GM18508 (cell line): ENCODE data around the gene RPA3.
"Not testable (repeated sequence)": the region's sequence is repeated elsewhere in the genome, so short reads cannot be mapped to it uniquely, and the experiment has no call there.

Source experiments
- ATAC-seq: cut with Tn5 transposase; IDR thresholded peaks from one replicate; pipeline ENCODE4 v1.9.1; 2021; ENCODE audit warnings: moderate number of reproducible peaks; ENCODE audit not compliant: insufficient read depth, unreplicated experiment

The RPA3 gene

DNA sequence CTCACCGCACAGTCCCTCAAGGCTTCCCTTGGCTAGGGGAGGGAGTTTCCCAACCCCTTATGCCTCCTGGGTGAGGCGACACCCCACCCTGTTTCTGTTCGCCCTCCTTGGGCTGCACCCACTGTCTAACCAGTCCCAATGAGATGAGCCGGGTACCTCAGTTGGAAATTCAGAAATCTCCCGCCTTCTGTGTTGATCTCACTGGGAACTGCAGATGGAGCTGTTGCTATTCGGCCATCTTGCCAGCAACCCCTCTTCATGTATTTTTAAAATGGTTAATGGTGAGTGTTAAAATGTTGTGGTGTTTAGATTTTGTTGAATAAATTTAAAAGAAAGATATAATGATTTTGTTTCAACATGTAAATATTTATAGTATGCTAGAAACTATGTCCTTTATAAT lies 55.9 kb downstream of the RPA3 start:
- no peak for ATAC-seq

DNA sequence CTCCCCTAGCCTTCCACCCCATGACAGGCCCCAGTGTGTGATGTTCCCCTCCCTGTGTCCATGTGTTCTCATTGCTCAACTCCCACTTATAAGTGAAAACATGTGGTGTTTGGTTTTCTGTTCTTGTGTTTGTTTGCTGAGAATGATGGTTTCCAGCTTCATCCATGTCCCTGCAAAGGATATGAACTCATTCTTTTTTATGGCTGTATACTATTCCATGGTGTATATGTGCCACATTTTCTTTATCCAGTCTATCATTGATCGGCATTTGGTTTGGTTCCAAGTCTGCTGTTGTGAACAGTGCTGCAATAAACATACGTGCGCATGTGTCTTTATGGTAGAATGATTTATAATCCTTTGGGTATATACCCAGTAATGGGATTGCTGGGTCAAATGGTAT lies 61.9 kb downstream of the RPA3 start:
- not testable (repeated sequence) for ATAC-seq

DNA sequence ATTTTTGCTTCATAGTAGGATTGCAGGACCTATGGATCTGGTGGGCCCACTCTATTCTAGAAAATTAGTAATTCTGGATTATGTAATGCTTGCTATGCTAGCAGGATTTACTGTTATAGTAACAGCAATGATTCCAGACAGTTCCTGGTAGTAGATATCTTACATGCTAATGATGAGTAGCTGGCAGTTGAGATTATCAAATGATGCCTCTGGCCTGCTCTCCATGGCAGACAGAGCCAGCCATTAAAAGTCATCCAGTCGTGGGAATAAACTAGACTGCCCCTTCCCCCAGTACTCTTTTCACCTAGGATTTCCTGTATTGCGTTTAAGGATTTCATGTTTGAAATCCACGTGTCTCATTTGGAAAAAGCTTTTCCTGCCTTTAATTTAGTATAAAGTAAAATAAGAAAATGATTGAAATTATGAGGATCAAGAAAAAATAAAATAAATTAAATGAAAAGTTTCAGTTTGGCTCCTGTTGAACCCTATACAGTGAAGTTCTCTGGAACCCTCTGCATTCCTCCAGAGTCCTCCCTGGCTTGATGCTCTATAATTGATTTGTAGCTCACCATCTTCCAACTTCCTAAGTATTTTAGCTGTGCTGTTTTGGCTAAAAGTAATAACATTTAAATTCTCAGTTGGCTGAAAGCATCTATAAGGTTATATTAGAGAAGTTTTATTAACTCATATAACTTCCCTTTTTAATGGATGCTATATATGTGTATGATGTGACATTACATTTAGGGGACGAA lies 63.3 kb downstream of the RPA3 start:
- ATAC-seq = no peak

DNA sequence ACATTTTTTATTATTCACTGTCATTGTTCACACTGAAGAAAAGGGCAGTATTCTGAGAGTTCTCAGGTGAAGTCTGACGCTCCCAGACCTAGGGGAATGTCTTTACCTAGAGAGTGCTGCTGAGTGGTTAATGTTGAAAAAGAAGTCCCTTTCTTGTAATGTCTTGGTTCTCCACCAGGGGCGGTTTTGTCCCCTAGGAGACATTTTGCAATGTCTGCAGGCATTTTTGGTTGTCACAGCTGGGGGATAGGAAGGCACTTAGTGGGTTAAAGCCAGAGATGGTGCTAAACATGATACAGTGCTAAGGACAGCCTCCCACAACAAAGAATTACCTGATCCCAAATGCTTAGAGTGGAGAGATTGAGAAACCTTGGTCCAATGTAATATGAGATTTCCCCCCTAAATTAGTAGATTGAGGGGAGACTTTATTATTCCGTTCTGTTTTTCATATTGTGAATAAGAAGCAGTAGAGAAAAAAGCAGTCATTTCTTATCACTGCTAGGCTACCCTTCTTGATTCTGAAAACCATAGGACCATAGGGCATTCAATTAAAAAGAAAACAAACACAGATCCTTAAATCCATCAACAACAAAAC lies 64.7 kb downstream of the RPA3 start:
- no peak for ATAC-seq

DNA sequence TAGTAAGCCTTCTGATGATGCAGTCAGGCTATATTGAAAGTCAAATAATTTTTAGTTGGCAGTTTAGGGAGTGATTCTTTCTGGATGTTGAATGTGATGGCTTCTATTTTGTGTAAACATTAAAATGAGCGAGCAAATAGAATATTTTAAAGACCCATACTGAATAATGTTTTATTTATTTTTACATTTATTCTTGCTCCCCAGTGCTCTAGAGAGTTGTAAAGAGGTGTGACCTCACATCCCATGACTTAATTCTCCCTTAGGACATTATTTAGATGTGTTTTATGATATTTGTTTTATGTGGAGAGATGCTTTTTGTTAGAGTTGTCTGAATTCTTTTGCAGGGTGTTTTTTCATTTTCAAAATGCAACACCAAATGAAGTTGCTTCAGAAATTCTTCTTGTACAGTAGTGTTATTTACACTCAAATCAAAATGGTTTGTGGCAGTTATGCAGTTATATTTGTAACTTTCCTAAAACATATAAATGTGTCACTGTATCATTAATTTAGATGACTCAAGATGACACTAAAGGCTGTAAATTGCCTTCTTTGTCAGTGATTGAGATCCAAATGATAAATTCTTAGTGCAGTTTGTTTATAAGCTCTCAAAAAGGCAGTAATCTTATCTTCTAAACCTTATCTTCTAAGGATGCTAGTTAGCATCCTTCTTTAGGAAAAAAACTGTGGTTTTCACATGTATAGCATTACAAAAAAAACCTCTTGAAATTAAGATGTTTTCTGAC lies 65.4 kb downstream of the RPA3 start:
- no peak for ATAC-seq

DNA sequence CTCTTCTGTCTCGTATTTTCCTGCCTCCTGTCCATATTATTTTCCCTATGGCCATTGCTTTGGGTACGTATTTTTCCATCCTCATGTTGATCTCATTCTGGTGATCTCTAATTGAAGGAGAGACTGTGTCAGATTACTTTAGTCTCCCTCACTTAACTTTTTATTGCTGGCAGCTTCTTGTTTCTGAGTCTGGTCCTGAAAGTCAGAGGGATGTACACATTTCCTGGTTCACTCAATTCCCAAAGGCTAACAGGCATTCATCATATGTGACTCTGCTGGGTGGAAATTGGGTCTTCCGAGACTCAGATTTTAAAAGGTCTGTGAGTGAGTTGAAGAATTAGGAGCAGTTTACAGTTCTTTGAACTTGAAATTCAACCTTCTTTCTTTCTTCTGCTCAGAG lies 66.9 kb downstream of the RPA3 start:
- no peak for ATAC-seq

DNA sequence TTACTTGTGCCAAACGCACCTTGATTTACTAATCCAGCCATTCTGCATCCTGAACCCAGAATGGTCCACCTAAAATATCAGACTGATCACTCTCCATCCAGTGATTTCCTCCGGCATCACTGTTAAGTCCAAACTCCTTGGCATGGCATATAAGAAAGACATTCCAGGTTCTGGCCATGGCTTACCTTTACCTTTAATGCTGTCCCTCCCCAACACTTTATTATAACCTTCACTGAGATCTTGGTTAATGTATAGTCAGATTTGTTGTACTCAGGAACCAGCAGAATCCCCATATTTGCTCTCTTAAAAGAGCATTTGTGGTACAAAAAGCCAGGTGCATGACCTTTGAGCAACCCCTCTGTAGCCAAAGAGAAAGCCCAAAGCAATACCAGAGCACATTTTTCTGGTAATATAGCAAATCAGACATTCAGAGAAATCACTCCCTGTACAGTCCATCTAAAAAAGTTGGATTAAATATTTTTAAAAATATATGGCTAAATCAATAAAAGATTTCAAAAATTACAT lies 67.7 kb downstream of the RPA3 start:
- ATAC-seq = no peak

DNA sequence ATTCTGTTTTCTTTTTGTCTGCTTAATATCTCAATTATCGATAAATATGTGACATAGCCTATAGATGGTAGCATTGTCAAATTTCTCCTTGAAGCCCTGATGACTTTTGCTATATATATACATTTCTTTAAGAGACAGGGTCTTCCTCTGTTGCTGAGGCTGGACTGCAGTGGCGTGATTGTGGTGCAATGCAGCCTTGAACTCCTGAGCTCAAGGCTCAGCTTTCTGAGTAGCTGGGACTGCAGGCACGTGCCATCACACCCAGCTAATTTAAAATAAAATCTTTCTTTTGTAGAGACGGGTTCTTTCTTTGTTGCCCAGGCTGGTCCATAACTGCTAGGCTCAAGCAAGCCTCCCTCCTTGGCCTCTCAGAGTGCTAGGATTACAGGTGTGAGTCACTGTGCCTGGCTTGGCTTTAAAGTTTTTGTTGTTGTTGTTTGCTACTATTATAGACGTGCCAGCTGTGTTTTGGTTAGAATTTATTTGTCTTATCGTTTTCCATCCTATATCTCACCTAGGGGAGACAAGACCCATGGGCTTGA lies 70.8 kb downstream of the RPA3 start:
- no peak for ATAC-seq

DNA sequence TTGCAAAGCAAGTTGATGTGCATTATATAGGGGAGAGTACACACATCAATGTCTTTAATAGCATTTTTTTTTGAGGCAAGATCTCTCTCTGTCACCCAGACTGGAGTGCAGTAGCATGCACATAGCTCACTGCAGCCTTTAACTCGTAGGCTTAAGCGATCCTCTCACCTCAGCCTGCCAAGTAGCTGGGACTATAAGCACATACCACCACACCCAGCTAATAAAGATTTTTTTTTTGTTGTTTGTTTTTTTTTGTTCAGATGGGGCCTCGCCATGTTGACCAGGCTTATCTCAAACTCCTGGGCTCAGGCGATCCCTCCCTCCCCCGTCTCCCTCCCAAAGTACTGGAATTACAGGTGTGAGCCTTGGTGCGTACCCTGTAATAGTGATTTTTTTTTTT lies 76.3 kb downstream of the RPA3 start:
- no peak for ATAC-seq

DNA sequence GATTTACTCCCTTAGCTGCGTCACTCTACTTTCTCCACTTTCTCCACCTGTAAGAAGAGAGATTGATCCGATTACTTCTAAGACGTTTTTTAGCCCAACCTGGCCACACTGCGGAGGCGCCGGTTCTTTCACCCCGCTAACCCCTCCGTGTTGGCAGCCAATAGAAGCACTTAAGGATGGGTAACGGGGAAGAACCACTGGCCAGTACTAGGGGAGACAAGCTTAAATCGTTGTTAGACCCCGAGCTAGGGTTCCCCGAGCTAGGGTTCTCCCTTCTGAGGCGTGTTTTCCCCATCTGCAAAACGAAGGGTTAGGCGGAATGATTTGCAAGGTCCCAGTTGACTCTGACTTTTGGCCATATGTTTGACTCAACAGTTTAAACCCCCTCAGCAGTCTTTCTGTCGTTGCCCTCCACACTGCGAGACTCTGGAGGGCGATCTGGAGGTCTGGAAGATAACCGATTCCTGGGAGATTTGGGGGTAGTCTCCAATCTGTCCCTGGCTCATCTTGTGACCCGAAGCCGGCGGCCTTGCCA lies 77.2 kb downstream of the RPA3 start:
- peak; percentile 5 for ATAC-seq

DNA sequence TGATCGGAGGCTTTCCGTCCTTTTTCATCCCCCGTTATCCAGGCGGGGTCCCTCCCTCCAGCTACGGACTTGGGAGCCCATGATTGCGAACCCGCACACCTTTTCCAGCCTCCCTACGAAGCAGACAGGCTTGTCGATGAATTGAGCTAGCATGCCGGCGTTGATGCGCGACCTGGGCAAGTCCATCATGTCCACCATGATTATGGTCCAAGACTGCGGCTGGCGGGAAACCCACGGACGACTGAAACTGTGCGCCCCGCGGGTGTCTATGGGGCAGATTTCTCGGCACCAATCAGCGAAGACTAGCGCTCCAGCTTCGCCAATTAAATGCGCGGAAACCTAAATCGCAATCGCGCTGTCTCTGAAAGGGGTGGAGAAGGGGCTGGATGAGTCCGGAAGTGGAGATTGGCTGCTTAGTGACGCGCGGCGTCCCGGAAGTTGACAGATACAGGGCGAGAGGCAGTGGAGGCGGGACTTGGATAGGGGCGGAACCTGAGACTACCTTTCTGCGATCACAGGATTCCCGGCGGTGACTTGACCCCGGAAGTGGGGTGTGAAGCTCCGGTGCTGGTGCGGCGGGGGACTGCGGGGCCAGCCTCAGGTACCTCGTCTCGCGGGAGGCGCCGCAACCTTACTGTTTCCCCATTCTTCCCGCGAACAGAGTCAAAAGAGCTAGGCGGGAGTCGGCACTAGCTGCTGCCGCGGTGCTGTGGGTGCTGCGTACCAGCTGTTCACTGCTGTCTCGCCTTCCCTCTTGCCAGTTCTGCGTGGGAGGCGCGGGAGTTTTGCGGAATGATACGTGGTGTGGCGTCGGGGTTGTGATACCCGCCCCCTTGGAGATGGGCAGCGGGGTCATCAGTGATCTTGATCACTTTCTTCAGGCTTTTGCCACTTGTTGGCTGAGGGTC lies 77.9 kb downstream of the RPA3 start, which contains the start of gene UMAD1:
UMAD1 (plus strand) TSS at position 532 of the 908 bp plus-strand sequence. CDS start 32,620 bp downstream, outside the sequence.
- ATAC-seq = peak; percentile 96

DNA sequence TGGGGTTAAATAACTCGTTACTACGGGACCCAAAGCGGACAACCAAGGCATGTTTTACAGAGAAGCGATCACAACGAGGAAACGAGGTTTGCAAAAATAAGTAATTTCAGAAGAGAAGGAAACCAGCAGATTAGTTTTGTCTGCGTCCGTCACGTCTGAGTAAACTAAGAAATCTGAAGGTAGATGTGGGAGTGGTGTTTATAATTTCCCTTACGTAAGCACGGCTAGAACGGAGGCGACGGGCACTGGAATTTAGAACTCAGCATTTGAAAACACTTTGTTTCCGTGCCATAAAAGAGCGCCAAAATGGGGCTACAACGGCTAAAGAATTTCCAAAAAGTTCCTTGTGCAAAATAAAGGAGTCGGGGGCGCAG lies 78.6 kb downstream of the RPA3 start:
- ATAC-seq = no peak

DNA sequence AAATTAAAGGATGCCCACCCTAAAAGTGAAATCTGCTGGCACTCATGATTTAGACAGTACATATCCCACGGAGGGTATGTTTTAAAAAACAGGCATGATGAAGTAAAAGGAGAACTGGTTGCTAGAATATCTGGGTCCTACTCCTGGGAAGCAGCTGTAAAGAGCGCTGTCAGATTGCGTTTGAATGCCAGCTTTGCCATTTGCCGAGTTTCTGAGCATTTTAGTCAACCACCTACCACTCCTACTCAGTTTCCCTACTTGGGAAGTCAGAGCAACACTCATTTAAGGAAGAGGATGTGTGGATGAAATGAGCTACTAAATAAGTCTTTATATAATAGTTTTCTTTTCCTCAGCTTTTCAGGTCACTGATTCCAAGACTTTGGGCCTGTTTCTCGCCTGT lies 79.0 kb downstream of the RPA3 start:
- no peak for ATAC-seq

DNA sequence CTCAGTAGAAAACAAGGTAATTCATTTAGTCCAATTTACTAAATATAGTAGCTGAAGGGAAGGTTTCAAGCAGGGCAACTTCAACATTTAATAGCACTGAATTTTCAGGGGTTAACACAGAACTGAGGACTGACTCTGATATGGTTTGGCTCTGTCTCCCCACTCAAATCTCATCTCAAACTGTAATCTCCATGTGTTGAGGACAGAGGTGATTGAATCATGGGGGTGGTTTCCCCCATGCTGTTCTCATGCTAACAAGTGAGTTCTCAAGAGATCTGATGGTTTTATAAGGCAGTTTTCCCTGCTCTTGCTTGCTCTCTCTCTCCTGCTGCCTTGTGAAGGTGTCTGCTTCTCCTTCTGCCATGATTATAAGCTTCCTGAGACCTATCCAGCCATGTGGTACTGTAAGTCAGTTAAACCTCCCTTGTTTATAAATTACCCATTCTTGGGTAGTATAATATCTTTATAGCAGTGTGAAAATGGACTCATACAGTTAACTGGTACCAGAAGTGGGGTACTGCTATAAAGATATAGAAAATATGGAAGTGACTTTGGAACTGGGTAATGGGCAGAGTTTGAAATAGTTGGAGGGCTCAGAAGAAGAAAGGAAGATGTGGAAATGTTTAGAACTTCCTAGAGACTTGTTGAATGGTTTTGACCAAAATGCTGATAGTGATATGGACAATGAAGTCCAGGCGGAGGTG lies 87.6 kb downstream of the RPA3 start:
- no peak for ATAC-seq

DNA sequence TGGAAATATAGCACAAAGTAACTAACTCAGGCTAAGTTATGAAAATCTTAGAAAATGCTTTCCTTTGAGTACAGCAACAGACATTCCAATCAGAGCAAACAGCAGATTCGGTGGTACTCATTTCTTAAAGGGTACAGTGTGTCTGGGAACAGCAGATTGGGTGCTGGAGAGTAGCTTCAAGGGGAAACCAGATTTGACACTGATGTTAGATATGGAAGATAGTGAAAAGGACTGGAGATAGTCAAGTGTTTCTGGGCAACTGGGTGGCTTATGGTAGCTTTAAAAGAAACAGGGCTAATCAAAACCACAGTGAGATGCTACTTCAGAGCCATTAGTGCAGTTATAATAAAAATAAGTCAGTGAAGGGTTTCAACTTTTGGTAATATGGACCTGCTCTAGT lies 89.9 kb downstream of the RPA3 start:
- no peak for ATAC-seq

DNA sequence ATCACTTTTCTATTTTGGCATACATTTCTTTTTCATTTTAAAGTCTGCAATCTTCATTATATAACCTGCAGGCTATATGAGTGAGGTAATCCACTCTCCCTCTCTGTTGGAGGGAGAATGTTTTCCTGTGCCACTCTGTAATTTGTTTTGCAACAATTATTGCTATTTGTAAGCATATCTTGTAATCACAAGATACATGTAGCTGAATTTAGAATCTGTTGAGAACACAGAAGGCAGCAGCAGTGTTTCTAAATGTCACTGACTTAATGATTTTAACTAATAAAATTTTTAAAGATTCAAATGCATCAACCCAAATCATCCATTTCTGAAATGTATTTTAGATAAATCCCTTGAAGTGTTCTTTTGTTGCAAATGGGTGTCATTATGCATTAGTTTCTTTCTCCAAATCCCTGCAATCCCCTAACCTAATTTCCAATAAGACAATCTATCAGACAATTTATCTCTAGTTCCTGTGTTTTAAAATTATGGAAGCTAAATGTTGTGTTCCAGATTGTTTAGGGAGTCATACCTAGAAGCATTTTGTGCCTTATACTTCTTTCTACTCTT lies 97.7 kb downstream of the RPA3 start:
- ATAC-seq = no peak

DNA sequence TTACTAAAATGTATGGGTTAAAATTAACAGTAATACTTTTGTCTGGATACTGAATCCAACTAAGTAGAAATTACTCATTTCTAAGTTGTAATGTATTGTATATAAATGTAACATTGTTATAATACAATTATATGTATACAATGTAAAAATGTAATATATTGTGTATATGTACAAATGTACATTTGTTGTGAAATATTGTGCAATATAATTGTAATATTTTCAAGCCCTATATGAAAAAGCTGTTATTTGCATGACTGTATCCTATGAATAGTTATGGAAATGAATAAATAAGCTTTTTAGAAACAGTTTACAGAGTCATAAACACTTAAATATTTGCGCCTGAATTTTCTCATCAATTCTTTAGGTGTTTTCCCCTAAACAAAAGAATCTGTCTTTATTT lies 98.2 kb downstream of the RPA3 start:
- no peak for ATAC-seq

DNA sequence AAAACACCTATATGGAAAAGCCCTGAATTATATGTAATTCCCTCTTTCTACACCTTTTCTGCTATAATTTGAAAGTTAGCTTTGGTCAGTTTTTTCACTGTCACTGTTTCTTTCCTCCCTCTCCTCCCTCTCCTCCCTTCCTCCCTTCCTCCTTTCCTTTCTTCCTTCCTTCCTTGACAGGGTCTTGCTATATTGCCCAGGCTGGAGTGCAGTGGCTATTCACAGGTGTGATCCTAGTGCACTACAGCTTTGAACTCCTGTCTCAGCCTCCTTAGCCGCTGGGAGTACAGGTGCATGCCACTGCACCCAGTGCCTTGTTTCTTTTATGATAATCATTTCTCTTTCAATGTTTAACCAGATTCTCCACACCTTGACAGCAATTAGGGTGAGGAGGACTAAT lies 100.0 kb downstream of the RPA3 start:
- ATAC-seq = no peak

DNA sequence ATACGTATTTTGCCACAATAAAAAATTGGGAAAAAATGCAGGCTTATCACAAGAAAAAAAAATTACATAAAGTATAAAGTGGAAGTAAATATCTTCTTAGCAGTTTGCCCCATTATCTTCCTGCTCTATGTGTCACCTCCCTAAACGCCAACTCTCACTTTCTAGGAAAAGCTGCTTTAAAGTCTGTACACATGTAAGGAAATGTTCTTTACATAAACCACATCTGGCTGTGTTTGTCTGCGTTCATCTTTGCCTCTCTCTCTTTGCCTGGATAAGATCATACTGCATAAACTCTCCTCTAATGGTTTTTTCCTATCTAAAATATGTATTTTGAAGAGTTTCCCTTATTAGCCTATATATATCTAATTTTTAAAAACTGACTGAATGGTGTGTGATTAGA lies 100.9 kb downstream of the RPA3 start:
- no peak for ATAC-seq
